Measurements from ENCODE around the gene RAP1GAP. TPM values are rescaled to one million over a fixed set of nuclear protein-coding genes. Genes with fewer than 3 reads are reported as not detected.

Gene RAP1GAP
- total RNA-seq, 1 donor from 2014 or later = 62.4 TPM

DNA sequence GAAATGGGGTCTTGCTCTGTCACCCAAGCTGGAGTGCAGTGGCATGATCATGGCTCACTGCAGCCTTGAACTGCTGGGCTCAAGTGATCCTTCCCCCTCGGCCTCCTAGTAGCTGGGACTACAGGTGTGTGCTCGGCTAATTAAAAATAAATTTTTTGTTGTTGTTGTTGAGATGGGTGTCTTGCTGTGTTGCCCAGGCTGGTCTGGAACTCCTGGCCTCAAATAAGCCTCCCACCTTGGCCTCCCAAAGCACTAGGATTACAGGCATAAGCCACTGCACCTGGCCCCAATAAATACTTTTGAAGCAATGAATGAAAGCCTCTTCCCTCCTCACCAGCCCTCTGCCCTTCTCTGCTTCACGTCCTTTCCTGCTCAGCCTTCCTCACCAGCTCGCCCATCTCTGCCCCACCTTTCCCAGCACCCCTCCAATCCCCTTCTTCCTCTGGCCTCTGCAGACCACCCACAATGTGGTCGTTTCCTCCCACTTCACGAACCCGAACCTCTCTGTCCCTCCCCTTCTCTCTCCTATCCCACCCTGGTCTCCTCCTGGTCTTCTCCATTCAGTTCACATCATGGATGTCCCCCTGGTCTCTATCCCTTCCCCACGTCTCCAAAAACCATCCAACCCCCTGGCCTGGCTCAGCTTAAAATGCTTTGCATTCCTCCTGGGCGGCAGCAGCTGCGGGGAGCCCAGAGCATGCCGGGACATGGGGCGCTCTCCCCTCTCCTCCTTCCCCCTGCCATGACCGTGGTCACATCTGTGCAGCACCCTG lies 38.4 kb downstream of the RAP1GAP start:
- no peaks in the 10 kb centered on the region for H3K36me3 ChIP-seq
- intact Hi-C loops (cut with DNase I) = no loop called here
- TF ChIP-seq, protein P1, sequence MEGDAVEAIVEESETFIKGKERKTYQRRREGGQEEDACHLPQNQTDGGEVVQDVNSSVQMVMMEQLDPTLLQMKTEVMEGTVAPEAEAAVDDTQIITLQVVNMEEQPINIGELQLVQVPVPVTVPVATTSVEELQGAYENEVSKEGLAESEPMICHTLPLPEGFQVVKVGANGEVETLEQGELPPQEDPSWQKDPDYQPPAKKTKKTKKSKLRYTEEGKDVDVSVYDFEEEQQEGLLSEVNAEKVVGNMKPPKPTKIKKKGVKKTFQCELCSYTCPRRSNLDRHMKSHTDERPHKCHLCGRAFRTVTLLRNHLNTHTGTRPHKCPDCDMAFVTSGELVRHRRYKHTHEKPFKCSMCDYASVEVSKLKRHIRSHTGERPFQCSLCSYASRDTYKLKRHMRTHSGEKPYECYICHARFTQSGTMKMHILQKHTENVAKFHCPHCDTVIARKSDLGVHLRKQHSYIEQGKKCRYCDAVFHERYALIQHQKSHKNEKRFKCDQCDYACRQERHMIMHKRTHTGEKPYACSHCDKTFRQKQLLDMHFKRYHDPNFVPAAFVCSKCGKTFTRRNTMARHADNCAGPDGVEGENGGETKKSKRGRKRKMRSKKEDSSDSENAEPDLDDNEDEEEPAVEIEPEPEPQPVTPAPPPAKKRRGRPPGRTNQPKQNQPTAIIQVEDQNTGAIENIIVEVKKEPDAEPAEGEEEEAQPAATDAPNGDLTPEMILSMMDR (IDR thresholded peaks at IDR 0.05) = no peak
- ATAC-seq (no peak), DNase-seq (no peak)
- H3K27me3 ChIP-seq = peaks cover 3% of the 10 kb centered on the region
- no peaks in the 10 kb centered on the region for H3K9me3 ChIP-seq
- no peak overlapping the region for H3K27ac ChIP-seq
- H3K4me3 ChIP-seq = no peak overlapping the region
- peaks cover 3% of the 10 kb centered on the region for H3K4me1 ChIP-seq

DNA sequence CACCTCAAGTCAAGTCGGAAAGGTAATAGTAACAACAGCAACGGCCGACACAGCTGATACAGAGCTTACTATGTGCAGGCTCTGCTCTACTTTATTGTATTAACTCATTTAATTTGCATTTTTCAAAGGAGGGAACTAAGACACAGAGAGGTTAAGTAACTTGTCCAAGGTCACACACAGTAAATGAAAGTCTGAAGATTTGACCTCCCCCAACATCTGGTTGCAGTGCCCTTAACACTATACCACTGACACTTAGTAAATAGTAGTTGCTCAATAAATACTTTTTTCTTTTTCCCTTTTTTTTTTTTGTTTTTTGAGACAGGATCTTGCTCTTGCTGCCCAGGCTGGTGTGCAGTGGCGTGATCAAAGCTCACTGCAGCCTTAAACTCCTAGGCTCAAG lies 39.2 kb downstream of the RAP1GAP start:
- Histone ChIP-seq H3K27me3 (peaks cover 3% of the 10 kb centered on the region), H3K27ac (no peak overlapping the region), H3K4me3 (no peak overlapping the region), H3K36me3 (no peaks in the 10 kb centered on the region), H3K9me3 (no peaks in the 10 kb centered on the region), H3K4me1 (peaks cover 3% of the 10 kb centered on the region)
- DNase-seq (no peak), ATAC-seq (no peak)
- intact Hi-C loops (cut with DNase I) = no loop called here
- TF ChIP-seq, protein P1 (IDR thresholded peaks at IDR 0.05) = no peak

DNA sequence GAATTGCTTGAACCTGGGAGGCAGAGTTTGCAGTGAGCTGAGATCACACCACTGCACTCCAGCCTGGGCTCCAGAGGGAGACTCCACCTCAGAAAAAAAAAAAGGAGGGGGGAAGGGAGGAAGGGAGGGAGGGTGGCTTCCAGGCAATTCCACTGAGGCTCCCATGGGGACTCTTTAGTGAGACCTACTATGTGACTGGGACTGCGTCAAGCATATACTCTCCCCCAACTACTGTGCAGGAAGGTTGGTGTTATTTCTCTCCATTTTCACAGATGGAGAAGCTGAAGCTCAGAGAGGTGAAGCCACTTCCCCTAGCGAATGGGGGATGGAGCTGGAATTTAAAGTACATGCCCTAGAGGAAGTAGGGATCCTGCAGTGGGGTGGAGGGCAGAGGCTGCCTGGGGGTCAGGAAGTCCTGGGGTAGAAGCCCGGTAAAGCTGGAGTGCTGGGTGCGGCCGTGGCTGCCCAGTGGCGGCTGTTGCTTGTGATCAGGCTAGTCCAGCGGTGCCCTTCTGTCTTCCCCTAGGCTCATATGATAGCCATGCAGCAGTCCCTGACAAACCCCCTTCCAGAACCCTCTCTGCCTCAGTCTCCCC lies 40.3 kb downstream of the RAP1GAP start:
- intact Hi-C loops (cut with DNase I) = no loop called here
- DNase-seq (no peak), ATAC-seq (peak; percentile 58)
- TF ChIP-seq, protein P1 (IDR thresholded peaks at IDR 0.05) = no peak
- H3K27me3 ChIP-seq = no peaks in the 10 kb centered on the region
- no peak overlapping the region for H3K4me3 ChIP-seq
- no peaks in the 10 kb centered on the region for H3K9me3 ChIP-seq
- H3K4me1 ChIP-seq = peaks cover 3% of the 10 kb centered on the region
- no peak overlapping the region for H3K27ac ChIP-seq
- H3K36me3 ChIP-seq = no peaks in the 10 kb centered on the region

DNA sequence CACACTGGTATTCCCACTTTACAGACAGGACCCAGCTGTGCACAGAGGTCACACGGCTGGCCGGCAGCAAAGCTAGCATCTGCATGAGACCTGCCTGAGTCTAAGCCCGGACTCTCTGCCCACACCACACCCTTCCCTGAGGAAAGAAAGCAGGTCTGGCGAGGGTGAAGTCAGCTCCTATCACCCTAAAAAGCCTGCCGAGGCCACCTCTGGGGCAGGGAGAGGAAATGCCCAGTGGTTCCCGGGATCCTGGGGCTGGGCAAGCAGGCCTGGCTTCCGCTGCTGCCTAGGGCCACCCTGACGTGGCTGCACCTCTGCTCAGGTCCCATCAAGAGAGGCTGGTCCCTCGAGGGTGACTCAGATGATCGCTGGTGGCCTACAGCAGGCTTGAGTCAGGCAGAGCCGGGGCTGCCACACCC lies 42.2 kb downstream of the RAP1GAP start:
- H3K27me3 ChIP-seq = peaks cover 10% of the 10 kb centered on the region

DNA sequence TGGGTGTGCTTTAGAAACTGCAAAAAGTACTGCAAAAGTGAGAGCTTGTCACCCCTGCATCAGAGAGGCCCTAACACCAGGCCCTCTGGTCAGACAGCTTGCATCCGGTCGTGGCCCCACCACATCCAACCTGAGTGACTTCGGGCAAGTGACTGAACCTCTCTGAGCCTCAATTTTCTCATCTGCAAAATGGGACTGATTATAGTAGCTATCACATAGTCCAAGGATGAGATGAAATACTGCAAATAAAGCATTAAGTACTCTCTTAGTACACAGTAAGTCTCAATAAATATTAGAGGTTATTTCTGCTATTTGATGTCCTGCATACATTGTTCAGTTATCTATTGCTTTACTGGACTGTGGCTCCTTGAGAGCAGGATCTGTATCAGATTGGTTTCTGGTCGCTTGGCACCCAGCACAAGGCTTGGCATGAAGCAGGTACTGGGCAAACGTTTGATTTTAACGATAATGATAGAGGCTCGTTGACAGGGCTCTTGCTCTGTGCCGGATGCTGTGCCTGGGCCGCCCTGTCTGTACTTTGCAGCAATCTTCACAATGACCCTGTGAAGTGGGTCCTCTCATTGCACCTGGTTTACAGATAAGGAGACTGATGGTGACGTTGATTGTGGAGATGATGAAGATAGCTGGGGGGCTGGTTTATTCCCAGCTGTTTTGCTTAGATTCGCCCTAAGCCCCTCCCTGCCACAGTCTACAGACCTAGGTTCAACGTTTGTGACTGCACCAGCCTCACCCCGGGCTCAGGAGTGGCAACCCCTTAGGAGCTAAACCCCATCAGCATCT lies 43.6 kb downstream of the RAP1GAP start:
- no peak overlapping the region for H3K4me3 ChIP-seq
- no peak overlapping the region for H3K27ac ChIP-seq
- peaks cover 14% of the 10 kb centered on the region for H3K27me3 ChIP-seq
- TF ChIP-seq, protein P1 (IDR thresholded peaks at IDR 0.05) = no peak
- DNase-seq = no peak
- no peaks in the 10 kb centered on the region for H3K36me3 ChIP-seq
- no peak for ATAC-seq
- no peaks in the 10 kb centered on the region for H3K9me3 ChIP-seq
- peaks cover 3% of the 10 kb centered on the region for H3K4me1 ChIP-seq
- intact Hi-C loops (cut with DNase I) = no loop called here

More for the DNA sequence above, 42.2 kb downstream of the RAP1GAP start:
- Histone ChIP-seq H3K27ac (no peak overlapping the region), H3K36me3 (no peaks in the 10 kb centered on the region), H3K9me3 (no peaks in the 10 kb centered on the region), H3K4me1 (peaks cover 3% of the 10 kb centered on the region), H3K4me3 (no peak overlapping the region)
- intact Hi-C loops (cut with DNase I) = no loop called here
- TF ChIP-seq, protein P1 (IDR thresholded peaks at IDR 0.05) = no peak
- DNase-seq = no peak
- no peak for ATAC-seq

Data from upper lobe of right lung (tissue), 1 donor.